Karpas-422 (cell line): ENCODE results near the gene RNF225. TPM values are rescaled to one million over a fixed set of nuclear protein-coding genes. Genes with fewer than 3 reads are reported as not detected.

Experiments used
- DNase-seq: peaks from one replicate; pipeline ENCODE4 v3.0.0-alpha.2; 2015
- H2AFZ ChIP-seq: fragments of 200-600 bp; sonication (generic); 2 replicates; pipeline ENCODE4 v1.6.1; 2014; ENCODE audit warnings: antibody characterized with exemption, low read length, mixed read lengths
- H3K27ac ChIP-seq: fragments of 200-600 bp; sonication (generic); 2 replicates; pipeline ENCODE4 v1.5.1; 2014; ENCODE audit warnings: mild to moderate bottlenecking, low read length, moderate library complexity
- H3K27me3 ChIP-seq: fragments of 200-600 bp; sonication (generic); 2 replicates; pipeline ENCODE4 v1.6.1; 2014; ENCODE audit warnings: low read length, mixed read lengths
- H3K36me3 ChIP-seq: fragments of 200-600 bp; sonication (generic); 2 replicates; pipeline ENCODE4 v1.6.1; 2014; ENCODE audit warnings: low read length, mixed read lengths; ENCODE audit not compliant: insufficient read depth
- H3K4me1 ChIP-seq: fragments of 200-600 bp; sonication (generic); 2 replicates; pipeline ENCODE4 v1.6.1; 2014; ENCODE audit warnings: mild to moderate bottlenecking, low read length, mixed read lengths
- H3K4me2 ChIP-seq: fragments of 200-600 bp; sonication (generic); 2 replicates; pipeline ENCODE4 v1.6.1; 2014; ENCODE audit warnings: low read length, low read depth, mild to moderate bottlenecking; ENCODE audit not compliant: poor library complexity, severe bottlenecking
- H3K4me3 ChIP-seq: fragments of 200-600 bp; sonication (generic); 2 replicates; pipeline ENCODE4 v1.5.1; 2014; ENCODE audit warnings: mild to moderate bottlenecking, antibody characterized with exemption, low read length, mixed read lengths
- H3K79me2 ChIP-seq: fragments of 200-600 bp; sonication (generic); 2 replicates; pipeline ENCODE4 v1.6.1; 2014; ENCODE audit warnings: mild to moderate bottlenecking, low read length, mixed read lengths
- H3K9ac ChIP-seq: fragments of 200-600 bp; sonication (generic); 2 replicates; pipeline ENCODE4 v1.6.0; 2014; ENCODE audit warnings: low read length
- H3K9me2 ChIP-seq: fragments of 200-600 bp; sonication (generic), shearing (Covaris generic); replicated peaks from 2 replicates; pipeline ENCODE4 v1.6.0; 2014; ENCODE audit warnings: mild to moderate bottlenecking, low read length, moderate library complexity; ENCODE audit not compliant: insufficient read depth
- H3K9me3 ChIP-seq: fragments of 300-700, 200-600 bp; sonication (generic); 2 replicates; pipeline ENCODE4 v1.6.1; 2014; ENCODE audit warnings: low read length, mixed read lengths
- H4K20me1 ChIP-seq: fragments of 200-600 bp; sonication (generic); 2 replicates; pipeline ENCODE4 v1.6.1; 2014; ENCODE audit warnings: mild to moderate bottlenecking, antibody characterized with exemption, low read length, low read depth; ENCODE audit not compliant: insufficient read depth
- total RNA-seq: library from RNA; depleted of rRNA; stranded (reverse); fragments of >200 nt; shearing (Covaris generic); gene quantifications from 2 replicates; pipeline ENCODE4 v1.2.3, GENCODE V29; 2014; ENCODE audit warnings: low replicate concordance

RNF225 gene
- total RNA-seq, 1 experiment from 2014 or later, result 0.97 TPM

- Histone ChIP-seq H3K27ac (peak within 1 kb of the TSS; percentile 60), H4K20me1 (no peaks in the 10 kb centered on the region), H3K9me3 (no peaks in the 10 kb centered on the region), H3K4me2 (peak within 1 kb of the TSS; percentile 74), H3K9me2 (no peaks in the 10 kb centered on the region), H3K4me3 (peak within 1 kb of the TSS; percentile 94), H3K9ac (peak within 1 kb of the TSS; percentile 78), H3K27me3 (no peaks in the 10 kb centered on the region), H3K79me2 (peaks cover 53% of the 10 kb centered on the region), H2AFZ (peak within 1 kb of the TSS; percentile 61; the same call in 1 of the 2 replicates), H3K36me3 (peaks cover 14% of the 10 kb centered on the region), H3K4me1 (peaks cover 23% of the 10 kb centered on the region)
- DNase-seq, result peak; percentile 100
Observed at GRCh38 chr19:58408152-58409009, 12.9 kb downstream of the RNF225 start, which contains the start of gene ZNF584. Gene ZNF584 (plus strand): TSS chr19:58408649. CDS start chr19:58409148, 499 bp downstream.

DNA sequence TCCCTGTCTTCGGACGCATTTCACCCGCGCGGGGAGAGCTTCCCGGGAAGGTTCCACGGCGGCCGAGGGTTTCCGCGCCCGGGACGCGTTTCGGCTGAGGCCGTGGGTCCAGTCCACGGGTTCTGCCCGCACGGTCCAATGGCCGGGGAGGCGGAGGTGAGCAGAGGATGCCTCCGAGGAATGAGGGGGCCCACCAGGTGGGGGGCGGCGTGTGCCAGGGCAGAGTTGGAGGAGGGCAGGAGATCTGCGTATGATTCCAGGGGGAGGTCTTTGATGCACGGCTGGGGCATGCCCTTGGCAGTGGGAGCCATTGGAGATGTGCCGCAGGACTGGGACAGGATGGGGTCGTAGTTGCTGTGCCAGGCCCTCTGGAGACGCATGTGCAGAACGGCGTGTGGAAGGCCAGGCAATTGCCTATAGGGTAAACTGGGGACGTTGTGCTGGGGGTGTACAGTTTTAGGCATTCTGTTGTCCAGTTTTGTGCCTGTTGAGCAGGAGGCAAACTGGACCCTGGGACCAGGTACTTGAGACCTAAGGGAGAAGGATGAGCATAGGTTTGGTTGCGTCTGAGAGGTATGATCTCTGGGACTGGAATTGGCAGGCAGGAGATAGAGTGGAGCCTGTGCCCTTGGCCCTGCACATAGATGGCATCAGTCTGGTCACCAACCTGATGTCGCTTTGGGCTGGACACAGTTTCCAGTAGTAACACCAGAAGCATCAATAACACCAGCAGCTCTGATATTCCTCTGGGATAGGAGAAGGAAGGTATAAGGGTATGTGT lies 13.7 kb downstream of the RNF225 start:
- Histone ChIP-seq H3K27ac (peak overlapping the region; percentile 53; the same call in 1 of the 2 replicates), H3K9me3 (no peaks in the 10 kb centered on the region), H3K27me3 (no peaks in the 10 kb centered on the region), H3K9me2 (no peaks in the 10 kb centered on the region), H2AFZ (peak overlapping the region; percentile 61; the same call in 1 of the 2 replicates), H3K4me1 (peaks cover 23% of the 10 kb centered on the region), H3K4me3 (peak overlapping the region; percentile 94), H3K36me3 (peaks cover 14% of the 10 kb centered on the region), H4K20me1 (no peaks in the 10 kb centered on the region), H3K79me2 (peaks cover 55% of the 10 kb centered on the region), H3K9ac (peak overlapping the region; percentile 78), H3K4me2 (peak overlapping the region; percentile 74)
- DNase-seq, result peak; percentile 87

- H3K36me3 ChIP-seq, result peaks cover 63% of the 10 kb centered on the region
- H3K9me2 ChIP-seq, result no peaks in the 10 kb centered on the region
- H3K4me1 ChIP-seq, result no peaks in the 10 kb centered on the region
- H3K27me3 ChIP-seq, result no peaks in the 10 kb centered on the region
- H3K9me3 ChIP-seq, result peaks cover 8% of the 10 kb centered on the region
- no peaks in the 10 kb centered on the region for H4K20me1 ChIP-seq
- no peak overlapping the region for H2AFZ ChIP-seq
- H3K4me3 ChIP-seq, result no peak overlapping the region
- no peak for DNase-seq
- H3K9ac ChIP-seq, result no peak overlapping the region
- no peak overlapping the region for H3K4me2 ChIP-seq
- H3K79me2 ChIP-seq, result peaks cover 53% of the 10 kb centered on the region
- no peak overlapping the region for H3K27ac ChIP-seq
Observed at GRCh38 chr19:58416604-58417003, 21.1 kb downstream of the RNF225 start.

- Histone ChIP-seq H2AFZ (no peak overlapping the region), H3K9me2 (no peaks in the 10 kb centered on the region), H3K79me2 (peaks cover 52% of the 10 kb centered on the region), H3K4me3 (no peak overlapping the region), H3K4me2 (no peak overlapping the region), H3K9me3 (peaks cover 8% of the 10 kb centered on the region), H3K36me3 (peaks cover 66% of the 10 kb centered on the region), H3K27me3 (no peaks in the 10 kb centered on the region), H3K27ac (no peak overlapping the region), H3K9ac (no peak overlapping the region), H3K4me1 (no peaks in the 10 kb centered on the region), H4K20me1 (no peaks in the 10 kb centered on the region)
- no peak for DNase-seq
Observed at GRCh38 chr19:58417071-58417470, 21.6 kb downstream of the RNF225 start.

DNA sequence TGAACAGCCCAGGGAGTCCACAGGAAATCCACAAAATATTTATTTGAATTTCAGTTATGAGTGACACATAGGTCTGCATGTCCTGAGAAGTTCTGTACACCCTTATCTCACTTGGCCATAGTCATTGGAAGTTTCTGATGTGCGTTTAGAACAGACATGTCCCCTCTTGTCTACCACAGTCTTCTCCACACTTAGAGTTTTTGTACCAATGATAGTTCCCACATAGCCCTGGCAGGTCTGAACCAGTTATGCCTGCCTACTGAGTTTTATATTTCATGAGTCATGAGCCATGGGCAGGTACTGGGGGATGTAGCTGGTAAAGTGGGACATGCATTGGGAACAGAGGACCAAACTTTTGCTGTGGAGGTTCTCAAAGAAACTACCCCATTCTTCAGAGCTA lies 33.2 kb downstream of the RNF225 start:
- no peaks in the 10 kb centered on the region for H3K79me2 ChIP-seq
- H4K20me1 ChIP-seq, result no peaks in the 10 kb centered on the region
- H3K4me2 ChIP-seq, result no peak overlapping the region
- H2AFZ ChIP-seq, result no peak overlapping the region
- no peak overlapping the region for H3K4me3 ChIP-seq
- no peaks in the 10 kb centered on the region for H3K9me2 ChIP-seq
- H3K4me1 ChIP-seq, result no peaks in the 10 kb centered on the region
- H3K27ac ChIP-seq, result no peak overlapping the region
- peaks cover 18% of the 10 kb centered on the region for H3K36me3 ChIP-seq
- H3K9me3 ChIP-seq, result peaks cover 23% of the 10 kb centered on the region
- H3K9ac ChIP-seq, result no peak overlapping the region
- no peaks in the 10 kb centered on the region for H3K27me3 ChIP-seq
- no peak for DNase-seq

DNA sequence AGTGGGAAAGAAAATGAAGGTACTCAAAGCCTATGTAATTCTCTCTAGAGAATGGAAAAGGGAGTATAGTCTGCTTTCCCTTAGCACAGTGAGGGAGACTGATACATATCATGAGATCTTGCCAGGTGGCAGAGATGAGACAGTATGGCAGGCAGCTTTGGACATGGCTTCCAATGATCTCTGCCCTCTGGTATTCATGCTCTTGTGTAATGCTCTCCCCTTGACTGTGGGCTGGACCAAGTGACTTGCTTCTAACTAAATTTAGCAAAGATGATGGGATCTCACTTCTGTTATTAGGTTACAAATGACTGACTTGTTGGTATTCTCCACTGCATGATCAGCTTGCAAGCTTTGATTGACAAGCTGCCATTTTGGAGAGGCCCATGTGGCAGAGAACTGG lies 34.3 kb downstream of the RNF225 start:
- Histone ChIP-seq H3K9me2 (no peaks in the 10 kb centered on the region), H3K79me2 (no peaks in the 10 kb centered on the region), H3K27me3 (no peaks in the 10 kb centered on the region; the same call in 1 of the 2 replicates), H2AFZ (no peak overlapping the region), H3K36me3 (peaks cover 17% of the 10 kb centered on the region), H3K9me3 (peaks cover 35% of the 10 kb centered on the region), H3K27ac (no peak overlapping the region), H3K9ac (no peak overlapping the region), H3K4me3 (no peak overlapping the region), H4K20me1 (no peaks in the 10 kb centered on the region), H3K4me1 (no peaks in the 10 kb centered on the region), H3K4me2 (no peak overlapping the region)
- no peak for DNase-seq

GRCh38 chr19:58434217-58434616 lies 38.8 kb downstream of the RNF225 start:
- no peaks in the 10 kb centered on the region for H4K20me1 ChIP-seq
- no peaks in the 10 kb centered on the region for H3K4me1 ChIP-seq
- no peak for DNase-seq
- no peaks in the 10 kb centered on the region for H3K9me2 ChIP-seq
- no peak overlapping the region for H3K27ac ChIP-seq
- no peak overlapping the region for H3K4me3 ChIP-seq
- no peak overlapping the region for H3K9ac ChIP-seq
- no peak overlapping the region for H3K4me2 ChIP-seq
- H3K36me3 ChIP-seq, result peaks cover 12% of the 10 kb centered on the region; the same call in 1 of the 2 replicates
- no peak overlapping the region for H2AFZ ChIP-seq
- H3K9me3 ChIP-seq, result peaks cover 43% of the 10 kb centered on the region
- no peaks in the 10 kb centered on the region for H3K79me2 ChIP-seq
- H3K27me3 ChIP-seq, result no peaks in the 10 kb centered on the region; the same call in 1 of the 2 replicates
